Mesendoderm (in vitro differentiated cells): ENCODE data around the gene CADPS2.
A peak's percentile ranks its signal among the peaks of the same experiment; 100 is the strongest.

Experiments
- DNase-seq: peaks from one replicate; pipeline ENCODE4 v3.0.0; 2013
- H2AK5ac ChIP-seq: 2 replicates; pipeline ENCODE4 v1.6.1; 2013; ENCODE audit warnings: low read length, inconsistent platforms
- H2BK120ac ChIP-seq: 2 replicates; pipeline ENCODE4 v1.6.1; 2013; ENCODE audit warnings: low read depth, mild to moderate bottlenecking, low read length, moderate library complexity, mixed read lengths
- H2BK15ac ChIP-seq: replicated peaks from 2 replicates; pipeline ENCODE4 v1.6.1; 2013; ENCODE audit warnings: low read depth, mild to moderate bottlenecking, moderate library complexity
- H2BK5ac ChIP-seq: 2 replicates; pipeline ENCODE4 v1.6.1; 2013; ENCODE audit warnings: low read length, inconsistent platforms
- H3K18ac ChIP-seq: 2 replicates; pipeline ENCODE4 v1.6.1; 2013; ENCODE audit warnings: mild to moderate bottlenecking, low read length, mixed read lengths
- H3K23ac ChIP-seq: one replicate; pipeline ENCODE4 v1.6.1; 2013; ENCODE audit warnings: low read length
- H3K27ac ChIP-seq: 2 replicates; pipeline ENCODE4 v1.5.1; 2013; ENCODE audit warnings: low read depth, mild to moderate bottlenecking, inconsistent platforms, low read length, moderate library complexity
- H3K27me3 ChIP-seq: 2 replicates; pipeline ENCODE4 v1.6.1; 2013; ENCODE audit warnings: low read length, control low read depth, mild to moderate bottlenecking, inconsistent platforms; ENCODE audit not compliant: insufficient read depth, poor library complexity
- H3K36me3 ChIP-seq: 2 replicates; pipeline ENCODE4 v1.6.1; 2013; ENCODE audit warnings: low read length, inconsistent platforms; ENCODE audit not compliant: control insufficient read depth, insufficient read depth
- H3K4ac ChIP-seq: one replicate; pipeline ENCODE4 v1.6.1; 2013; ENCODE audit warnings: low read depth, mild to moderate bottlenecking, low read length, moderate library complexity
- H3K4me1 ChIP-seq: 2 replicates; pipeline ENCODE4 v1.6.1; 2013; ENCODE audit warnings: low read depth, low read length, inconsistent platforms; ENCODE audit not compliant: control insufficient read depth
- H3K4me2 ChIP-seq: 2 replicates; pipeline ENCODE4 v1.6.1; 2013; ENCODE audit warnings: low read length
- H3K4me3 ChIP-seq: 2 replicates; pipeline ENCODE4 v1.5.1; 2013; ENCODE audit warnings: mild to moderate bottlenecking, low read length
- H3K56ac ChIP-seq: one replicate; pipeline ENCODE4 v1.6.1; 2013; ENCODE audit warnings: low read length
- H3K79me1 ChIP-seq: 2 replicates; pipeline ENCODE4 v1.6.1; 2013; ENCODE audit warnings: low read length, inconsistent platforms
- H3K79me2 ChIP-seq: 2 replicates; pipeline ENCODE4 v1.6.1; 2013; ENCODE audit warnings: mild to moderate bottlenecking, low read length; ENCODE audit not compliant: control insufficient read depth, insufficient read depth
- H3K9ac ChIP-seq: 2 replicates; pipeline ENCODE4 v1.6.1; 2013; ENCODE audit warnings: low read length, inconsistent platforms
- H4K5ac ChIP-seq: one replicate; pipeline ENCODE4 v1.6.1; 2013; ENCODE audit warnings: low read length
- H4K8ac ChIP-seq: one replicate; pipeline ENCODE4 v1.6.1; 2013; ENCODE audit warnings: low read depth, mild to moderate bottlenecking, control low read depth, low read length, moderate library complexity
- WGBS: extraction: QIAGEN DNeasy Blood & Tissue Kit; methylation state at CpG from one replicate; pipeline ENCODE4 v1.1.7; 2013; ENCODE audit warnings: low lambda C conversion rate, missing lambda C conversion rate; ENCODE audit not compliant: insufficient coverage; ENCODE audit errors: extremely low coverage; 5-methylcytosine and 5-hydroxymethylcytosine counted together

CADPS2 gene

DNA sequence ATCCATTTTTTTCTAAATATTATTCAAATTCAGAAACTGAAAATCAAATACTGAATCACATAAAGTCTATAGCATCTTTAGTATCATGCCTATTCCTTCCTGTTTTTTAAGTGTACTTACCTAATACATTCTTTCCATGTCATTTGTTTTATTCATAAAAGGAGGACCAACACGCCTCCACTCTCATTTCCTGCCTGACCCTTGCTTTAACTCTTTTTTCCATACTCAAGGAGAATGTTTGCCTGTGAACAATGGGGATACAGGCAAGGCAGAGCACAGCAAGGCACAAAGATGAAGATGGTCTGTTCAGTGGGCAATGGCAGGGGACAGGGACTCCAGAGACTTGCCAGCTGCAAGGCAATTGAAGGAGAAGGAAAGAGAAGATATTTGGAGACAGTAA is 460.5 kb downstream of the CADPS2 start:
- no peak overlapping the region for H3K4me2 ChIP-seq
- no peak overlapping the region for H2BK120ac ChIP-seq

DNA sequence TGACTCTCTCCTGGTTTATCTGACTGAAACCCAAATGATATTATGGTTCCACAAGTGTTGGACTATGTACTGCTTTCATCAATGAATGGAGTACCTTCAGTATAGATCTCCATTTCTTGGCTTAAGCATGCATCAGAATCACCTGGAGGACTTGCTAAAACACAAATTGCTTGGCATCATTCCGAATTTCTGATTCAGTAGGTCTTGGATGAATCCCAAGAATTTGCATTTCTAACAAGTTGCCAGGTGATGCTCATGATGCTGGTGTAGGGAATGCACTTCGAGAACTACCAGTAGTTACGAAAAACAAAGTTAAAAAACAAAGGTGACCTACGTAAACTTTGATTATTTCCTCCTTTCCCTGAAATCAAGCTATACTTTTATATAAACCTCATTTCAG is 462.7 kb downstream of the CADPS2 start:
- Histone ChIP-seq H3K23ac (no peak overlapping the region), H3K27ac (no peak overlapping the region), H3K18ac (no peak overlapping the region), H2AK5ac (no peak overlapping the region), H3K79me2 (no peaks in the 10 kb centered on the region), H2BK5ac (no peak overlapping the region), H3K4me3 (no peak overlapping the region), H2BK120ac (no peak overlapping the region), H2BK15ac (no peak overlapping the region), H3K36me3 (no peaks in the 10 kb centered on the region), H3K4ac (no peak overlapping the region), H3K79me1 (no peaks in the 10 kb centered on the region), H4K8ac (no peak overlapping the region), H3K9ac (no peak overlapping the region), H3K27me3 (no peaks in the 10 kb centered on the region), H3K4me1 (no peaks in the 10 kb centered on the region), H3K56ac (no peak overlapping the region), H4K5ac (no peak overlapping the region), H3K4me2 (no peak overlapping the region)
- no peak for DNase-seq
- no CpG with 5 or more reads among the region's 4 CpGs for WGBS

More for the DNA sequence above, 460.5 kb downstream of the CADPS2 start:
- Histone ChIP-seq H3K79me1 (no peaks in the 10 kb centered on the region), H3K36me3 (no peaks in the 10 kb centered on the region), H3K4me1 (no peaks in the 10 kb centered on the region), H3K18ac (no peak overlapping the region), H2AK5ac (no peak overlapping the region), H3K4ac (no peak overlapping the region), H3K56ac (no peak overlapping the region), H4K8ac (no peak overlapping the region), H2BK15ac (no peak overlapping the region), H3K4me3 (no peak overlapping the region), H4K5ac (no peak overlapping the region), H3K9ac (no peak overlapping the region), H3K27ac (no peak overlapping the region), H2BK5ac (no peak overlapping the region), H3K23ac (no peak overlapping the region), H3K79me2 (no peaks in the 10 kb centered on the region), H3K27me3 (no peaks in the 10 kb centered on the region)
- no CpG with 5 or more reads among the region's 1 CpG for WGBS
- no peak for DNase-seq

DNA sequence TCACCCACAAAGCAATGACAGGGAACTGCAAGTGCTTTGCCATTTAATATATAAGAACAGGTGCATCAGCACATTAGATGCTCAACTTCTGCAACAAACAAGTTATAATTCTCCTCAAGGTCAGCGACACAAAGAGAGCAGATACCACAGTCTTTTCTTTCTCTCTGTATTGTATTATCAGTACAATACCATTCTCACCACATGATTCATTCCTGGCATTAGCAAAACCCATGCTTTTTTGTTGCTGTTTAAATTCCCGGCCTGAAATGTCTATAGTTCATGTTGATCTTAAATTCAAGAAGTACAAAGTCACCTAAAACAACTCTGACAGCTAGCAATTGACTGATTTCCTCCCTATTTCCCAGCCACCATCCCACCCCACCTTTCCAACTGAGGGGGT is 469.9 kb downstream of the CADPS2 start:
- H4K8ac ChIP-seq: no peak overlapping the region
- H3K36me3 ChIP-seq: no peaks in the 10 kb centered on the region
- no peak overlapping the region for H3K23ac ChIP-seq
- no peak overlapping the region for H2BK5ac ChIP-seq
- no peak overlapping the region for H2BK120ac ChIP-seq
- no peak overlapping the region for H3K4me2 ChIP-seq
- no peak overlapping the region for H2AK5ac ChIP-seq
- H3K18ac ChIP-seq: no peak overlapping the region
- no peaks in the 10 kb centered on the region for H3K79me2 ChIP-seq
- no CpG with 5 or more reads among the region's 2 CpGs for WGBS
- H3K9ac ChIP-seq: no peak overlapping the region
- peaks cover 2% of the 10 kb centered on the region for H3K4me1 ChIP-seq
- no peak for DNase-seq
- no peaks in the 10 kb centered on the region for H3K79me1 ChIP-seq
- H3K56ac ChIP-seq: no peak overlapping the region
- H3K27me3 ChIP-seq: no peaks in the 10 kb centered on the region
- no peak overlapping the region for H3K4me3 ChIP-seq
- no peak overlapping the region for H3K27ac ChIP-seq
- no peak overlapping the region for H3K4ac ChIP-seq
- no peak overlapping the region for H2BK15ac ChIP-seq
- H4K5ac ChIP-seq: no peak overlapping the region

DNA sequence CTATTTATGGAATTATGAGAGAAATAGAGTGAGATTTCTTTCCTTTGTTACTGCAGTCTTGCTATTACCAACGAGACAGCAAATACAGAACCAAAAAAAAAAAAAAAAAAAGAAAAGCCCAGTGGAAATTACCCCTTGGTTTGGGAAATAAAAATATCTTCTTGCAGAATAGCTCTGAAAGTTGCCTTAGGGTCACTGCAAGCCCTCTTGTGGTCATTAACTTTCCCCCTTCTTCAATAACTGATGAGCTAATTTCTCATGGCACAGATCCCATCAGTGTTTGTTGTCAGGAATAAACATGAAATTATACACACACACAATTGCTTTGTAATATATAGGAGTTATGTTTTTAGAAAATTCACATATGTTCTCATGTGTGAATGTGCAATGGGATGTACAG is 470.8 kb downstream of the CADPS2 start:
- H3K9ac ChIP-seq: no peak overlapping the region
- H3K27ac ChIP-seq: no peak overlapping the region
- no peak overlapping the region for H4K8ac ChIP-seq
- H2BK120ac ChIP-seq: no peak overlapping the region
- no peak overlapping the region for H3K4me2 ChIP-seq
- H3K4me3 ChIP-seq: no peak overlapping the region
- H3K4me1 ChIP-seq: peaks cover 2% of the 10 kb centered on the region
- no peak for DNase-seq
- H3K18ac ChIP-seq: no peak overlapping the region
- H3K36me3 ChIP-seq: no peaks in the 10 kb centered on the region
- H3K27me3 ChIP-seq: no peaks in the 10 kb centered on the region
- H3K79me1 ChIP-seq: no peaks in the 10 kb centered on the region
- WGBS: no CpG with 5 or more reads among the region's 1 CpG
- no peaks in the 10 kb centered on the region for H3K79me2 ChIP-seq
- no peak overlapping the region for H3K56ac ChIP-seq
- H2BK5ac ChIP-seq: no peak overlapping the region
- no peak overlapping the region for H2AK5ac ChIP-seq
- H2BK15ac ChIP-seq: no peak overlapping the region
- no peak overlapping the region for H3K23ac ChIP-seq
- H4K5ac ChIP-seq: no peak overlapping the region
- H3K4ac ChIP-seq: no peak overlapping the region

GRCh38 chr7:122413339-122413738 is 472.9 kb downstream of the CADPS2 start:
- Histone ChIP-seq H3K27me3 (no peaks in the 10 kb centered on the region), H2BK15ac (no peak overlapping the region), H3K4me1 (peaks cover 2% of the 10 kb centered on the region), H3K4me3 (no peak overlapping the region), H2AK5ac (no peak overlapping the region), H4K5ac (no peak overlapping the region), H4K8ac (no peak overlapping the region), H3K79me2 (no peaks in the 10 kb centered on the region), H3K18ac (no peak overlapping the region), H3K36me3 (no peaks in the 10 kb centered on the region), H3K27ac (no peak overlapping the region), H3K4me2 (no peak overlapping the region), H3K23ac (no peak overlapping the region), H2BK5ac (no peak overlapping the region), H3K9ac (no peak overlapping the region), H3K79me1 (no peaks in the 10 kb centered on the region), H2BK120ac (no peak overlapping the region), H3K56ac (no peak overlapping the region), H3K4ac (no peak overlapping the region)
- DNase-seq: no peak
- WGBS: no CpG with 5 or more reads among the region's 1 CpG

- H3K23ac ChIP-seq: no peak overlapping the region
- no peak overlapping the region for H3K4ac ChIP-seq
- no peak overlapping the region for H3K4me2 ChIP-seq
- peaks cover 2% of the 10 kb centered on the region for H3K4me1 ChIP-seq
- no peak overlapping the region for H2BK120ac ChIP-seq
- H4K5ac ChIP-seq: no peak overlapping the region
- no peak overlapping the region for H3K56ac ChIP-seq
- WGBS: no CpG with 5 or more reads among the region's 1 CpG
- H4K8ac ChIP-seq: no peak overlapping the region
- no peak overlapping the region for H2AK5ac ChIP-seq
- no peaks in the 10 kb centered on the region for H3K36me3 ChIP-seq
- H3K4me3 ChIP-seq: no peak overlapping the region
- peak; percentile 57 for DNase-seq
- H3K27ac ChIP-seq: no peak overlapping the region
- H3K79me2 ChIP-seq: no peaks in the 10 kb centered on the region
- no peak overlapping the region for H3K18ac ChIP-seq
- no peak overlapping the region for H2BK15ac ChIP-seq
- no peaks in the 10 kb centered on the region for H3K79me1 ChIP-seq
- no peak overlapping the region for H3K9ac ChIP-seq
- H2BK5ac ChIP-seq: no peak overlapping the region
- no peaks in the 10 kb centered on the region for H3K27me3 ChIP-seq
Observed at GRCh38 chr7:122412883-122413282, 473.4 kb downstream of the CADPS2 start.
